ENCODE measurements around the gene KRTAP5-3. TPM values are rescaled to one million over a fixed set of nuclear protein-coding genes. Genes with fewer than 3 reads are reported as not detected.

Gene KRTAP5-3
- total RNA-seq, 1 experiment from 2014 or later = not detected

GRCh38 chr11:1632053-1632714, 23.9 kb upstream of the KRTAP5-3 start:
- H3K4me1 ChIP-seq (replicated peaks; ENCODE audit: insufficient read depth) = no peaks in the 10 kb centered on the region
- H4K20me1 ChIP-seq (ENCODE audit: insufficient read depth) = no peaks in the 10 kb centered on the region
- no peak for DNase-seq
- H3K9me3 ChIP-seq (ENCODE audit: insufficient read depth, low read depth) = no peaks in the 10 kb centered on the region
- BruUV-seq (replicated peaks) = no TSS peak
- no peak overlapping the region for H3K4me2 ChIP-seq
- no peaks in the 10 kb centered on the region for H3F3A ChIP-seq (ENCODE audit: insufficient read depth, low read depth)
- ChIA-PET POLR2A (ENCODE audit: unreplicated experiment) (no interaction called here), CTCF (no interaction called here)
- no peak overlapping the region for H3K4me3 ChIP-seq
- no peaks in the 10 kb centered on the region for H3K36me3 ChIP-seq (ENCODE audit: low read depth)
- no peak overlapping the region for H3K27ac ChIP-seq
- no peak overlapping the region for H2AFZ ChIP-seq
- TF ChIP-seq CTCF (conservative IDR thresholded peaks at IDR 0.05) = no peak
- no peak for TF ChIP-seq EZH2 (IDR thresholded peaks at IDR 0.05; ENCODE audit: low read depth)
- H3K9me2 ChIP-seq (ENCODE audit: insufficient read depth) = no peaks in the 10 kb centered on the region
- H3K79me2 ChIP-seq (ENCODE audit: low read depth) = no peaks in the 10 kb centered on the region
- peaks cover 67% of the 10 kb centered on the region for H3K27me3 ChIP-seq (ENCODE audit: insufficient read depth, low read depth)
- intact Hi-C loops (cut with micrococcal nuclease; ENCODE audit: unreplicated experiment) = no loop called here

GRCh38 chr11:1631066-1631568, 22.9 kb upstream of the KRTAP5-3 start:
- H4K20me1 ChIP-seq (ENCODE audit: insufficient read depth) = no peaks in the 10 kb centered on the region
- H2AFZ ChIP-seq = no peak overlapping the region
- no peaks in the 10 kb centered on the region for H3F3A ChIP-seq (ENCODE audit: insufficient read depth, low read depth)
- POLR2A ChIA-PET (ENCODE audit: unreplicated experiment) = no interaction called here
- no peaks in the 10 kb centered on the region for H3K4me1 ChIP-seq (replicated peaks; ENCODE audit: insufficient read depth)
- peaks cover 70% of the 10 kb centered on the region for H3K27me3 ChIP-seq (ENCODE audit: insufficient read depth, low read depth)
- intact Hi-C loops (cut with micrococcal nuclease; ENCODE audit: unreplicated experiment) = no loop called here
- no peak for DNase-seq
- H3K4me2 ChIP-seq = no peak overlapping the region
- TF ChIP-seq CTCF (conservative IDR thresholded peaks at IDR 0.05) (no peak), EZH2 (IDR thresholded peaks at IDR 0.05; ENCODE audit: low read depth) (no peak)
- no peaks in the 10 kb centered on the region for H3K9me3 ChIP-seq (ENCODE audit: insufficient read depth, low read depth)
- H3K79me2 ChIP-seq (ENCODE audit: low read depth) = no peaks in the 10 kb centered on the region
- no peaks in the 10 kb centered on the region for H3K36me3 ChIP-seq (ENCODE audit: low read depth)
- BruUV-seq (replicated peaks) = no TSS peak
- no peak overlapping the region for H3K27ac ChIP-seq
- CTCF ChIA-PET = no interaction called here
- no peak overlapping the region for H3K4me3 ChIP-seq
- H3K9me2 ChIP-seq (ENCODE audit: insufficient read depth) = no peaks in the 10 kb centered on the region

GRCh38 chr11:1630271-1630670, 22.0 kb upstream of the KRTAP5-3 start:
- POLR2A ChIA-PET (ENCODE audit: unreplicated experiment) = no interaction called here
- no peak overlapping the region for H3K4me2 ChIP-seq
- no peak for DNase-seq
- BruUV-seq (replicated peaks) = no TSS peak
- H3K9me2 ChIP-seq (ENCODE audit: insufficient read depth) = no peaks in the 10 kb centered on the region
- H3K27me3 ChIP-seq (ENCODE audit: insufficient read depth, low read depth) = peaks cover 71% of the 10 kb centered on the region
- no peaks in the 10 kb centered on the region for H3K79me2 ChIP-seq (ENCODE audit: low read depth)
- H3K36me3 ChIP-seq (ENCODE audit: low read depth) = no peaks in the 10 kb centered on the region
- TF ChIP-seq CTCF (conservative IDR thresholded peaks at IDR 0.05) (no peak), EZH2 (IDR thresholded peaks at IDR 0.05; ENCODE audit: low read depth) (no peak)
- no peak overlapping the region for H2AFZ ChIP-seq
- no peaks in the 10 kb centered on the region for H3F3A ChIP-seq (ENCODE audit: insufficient read depth, low read depth)
- no peaks in the 10 kb centered on the region for H4K20me1 ChIP-seq (ENCODE audit: insufficient read depth)
- H3K4me3 ChIP-seq = no peak overlapping the region
- no peaks in the 10 kb centered on the region for H3K9me3 ChIP-seq (ENCODE audit: insufficient read depth, low read depth)
- intact Hi-C loops (cut with micrococcal nuclease; ENCODE audit: unreplicated experiment) = no loop called here
- no peak overlapping the region for H3K27ac ChIP-seq
- CTCF ChIA-PET = interaction anchor here (0.6 kb wide), 1 partner anchor 77 kb away, joined by 3 read pairs; no protein-coding TSS in a partner anchor
- H3K4me1 ChIP-seq (replicated peaks; ENCODE audit: insufficient read depth) = no peaks in the 10 kb centered on the region

Data from PC-9 (cell line).